Sciatic nerve (tissue), 2 donors: Measurements from ENCODE around the gene BEND2. TPM values are rescaled to one million over a fixed set of nuclear protein-coding genes. Genes with fewer than 3 reads are reported as not detected.

Experiments used
- ATAC-seq: fragments of 200-7000 bp; cut with Tn5 transposase; one replicate; pipeline ENCODE4 v1.9.1; 2020; ENCODE audit warnings: mild to moderate bottlenecking, moderate library complexity
- DNase-seq: peaks from one replicate; pipeline ENCODE4 v3.0.0-alpha.2; 2020; ENCODE audit warnings: low spot score
- intact Hi-C: fragments of 100-400 bp; cut with DNase I; formaldehyde crosslinking; loops from one replicate; pipeline ENCODE4 v1.14.2; 2022
- total RNA-seq: library from RNA; stranded (reverse); fragmentation: NEBNext Ultra II Directional; extraction: Animal tissue kit (Norgen Biotek cat#: 25700); gene quantifications from one replicate; pipeline ENCODE4 v1.2.1, GENCODE V29; 2021
- donor health status: DM: no; HTN: no; CAD: no.
- donor health status: DM: no; HTN: no; CAD: no.

BEND2 gene
- total RNA-seq, 1 donor from 2014 or later, result not detected

DNA sequence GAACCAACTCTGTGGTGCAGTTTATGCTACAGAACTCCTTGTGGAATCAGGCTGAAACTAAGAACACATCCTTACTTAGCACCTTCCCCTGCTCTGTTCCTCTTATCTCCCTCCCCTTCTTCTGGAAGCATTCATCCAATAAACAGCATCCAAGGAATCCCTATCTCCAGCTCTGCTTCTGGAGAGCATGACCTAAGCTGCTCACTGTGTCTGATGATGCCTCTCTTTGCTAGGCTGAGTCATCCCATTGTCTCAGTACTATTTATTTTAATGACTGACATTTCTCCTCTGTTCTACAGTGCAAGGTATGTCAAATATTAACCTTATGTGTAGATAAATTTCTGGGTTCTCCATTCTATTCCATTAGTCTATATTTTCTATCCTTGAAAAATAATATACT is 71.2 kb downstream of the BEND2 start:
- ATAC-seq (no peak), DNase-seq (no peak)
- intact Hi-C loops, result no loop called here

DNA sequence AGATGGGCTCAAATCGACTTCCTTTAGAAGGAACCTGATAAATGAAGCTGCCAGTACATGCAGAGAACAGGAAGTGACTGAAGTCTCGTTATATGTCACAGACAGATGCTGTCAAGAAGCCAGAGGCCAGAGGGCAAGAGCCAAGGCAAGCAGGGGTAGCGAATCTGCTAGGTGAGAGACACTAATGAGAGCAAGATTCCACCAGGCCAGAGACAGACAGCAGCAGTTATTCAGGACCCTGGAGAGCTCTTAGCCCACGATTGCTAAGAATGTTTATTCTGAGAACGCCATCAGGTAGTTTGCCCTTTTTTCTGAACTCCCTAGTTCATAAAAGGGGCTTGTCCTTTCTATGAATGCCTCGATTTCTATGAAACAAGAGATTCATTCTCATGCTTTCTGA is 73.7 kb downstream of the BEND2 start:
- intact Hi-C loops, result no loop called here
- ATAC-seq (no peak), DNase-seq (no peak)

DNA sequence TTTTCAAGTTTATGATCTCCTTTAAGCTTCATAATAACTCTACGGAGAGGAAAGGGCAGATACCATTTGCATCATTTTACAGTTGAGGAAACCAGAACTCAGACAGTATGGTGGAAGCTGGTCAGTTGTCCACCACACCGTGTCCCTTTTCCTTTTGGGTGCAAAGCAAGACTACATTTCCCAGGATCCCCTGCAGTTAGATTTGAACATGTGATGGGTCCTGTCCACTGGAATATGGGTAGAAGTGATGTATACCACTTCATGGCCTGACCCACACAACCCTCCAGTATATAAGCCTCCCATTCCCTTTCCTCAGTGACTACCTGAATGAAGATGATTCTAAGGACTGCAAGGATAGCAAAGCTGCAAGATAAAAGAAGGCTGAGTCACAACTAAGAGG is 74.7 kb downstream of the BEND2 start:
- ATAC-seq (no peak), DNase-seq (no peak)
- intact Hi-C loops, result no loop called here

DNA sequence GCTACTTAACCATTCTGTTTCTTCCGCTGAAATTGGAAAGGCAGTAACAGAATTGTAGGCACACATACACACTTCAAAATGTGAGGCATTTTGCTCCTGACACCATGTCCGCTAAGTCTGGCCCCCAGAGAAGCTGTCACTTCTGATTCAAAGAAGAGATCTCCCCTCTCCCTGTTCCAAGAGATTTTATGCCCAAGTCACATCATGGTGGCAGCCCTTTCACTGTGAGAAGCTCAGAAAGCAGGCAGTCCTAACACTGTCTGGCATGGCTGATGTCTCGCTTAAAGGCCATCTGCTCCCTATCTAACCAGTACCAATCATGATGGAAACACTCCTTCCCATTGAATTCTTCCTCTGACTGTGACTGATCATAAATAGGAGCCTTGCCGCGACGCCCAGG is 83.9 kb downstream of the BEND2 start:
- no peak for ATAC-seq
- no peak for DNase-seq
- intact Hi-C loops, result no loop called here

DNA sequence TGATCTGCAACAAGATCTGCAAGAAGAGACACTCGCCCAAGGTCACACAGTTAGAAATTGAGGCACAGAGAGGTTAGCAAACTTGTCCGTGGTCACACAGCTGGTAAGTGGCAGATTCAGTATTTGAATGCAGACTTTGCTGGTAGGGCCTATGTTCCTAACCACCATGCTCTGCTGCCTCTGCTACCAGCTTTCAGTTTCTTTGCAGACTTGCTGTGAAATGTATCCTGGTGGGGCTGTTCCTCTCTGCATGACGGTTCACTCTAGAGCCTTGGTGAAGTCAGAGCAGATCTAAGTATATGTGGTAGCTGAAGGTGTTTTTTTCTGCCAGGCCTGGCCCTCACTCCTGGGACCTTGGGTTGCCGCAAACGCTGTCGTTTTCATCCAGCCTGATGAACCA is 87.1 kb downstream of the BEND2 start:
- ATAC-seq (no peak), DNase-seq (no peak)
- intact Hi-C loops, result no loop called here

DNA sequence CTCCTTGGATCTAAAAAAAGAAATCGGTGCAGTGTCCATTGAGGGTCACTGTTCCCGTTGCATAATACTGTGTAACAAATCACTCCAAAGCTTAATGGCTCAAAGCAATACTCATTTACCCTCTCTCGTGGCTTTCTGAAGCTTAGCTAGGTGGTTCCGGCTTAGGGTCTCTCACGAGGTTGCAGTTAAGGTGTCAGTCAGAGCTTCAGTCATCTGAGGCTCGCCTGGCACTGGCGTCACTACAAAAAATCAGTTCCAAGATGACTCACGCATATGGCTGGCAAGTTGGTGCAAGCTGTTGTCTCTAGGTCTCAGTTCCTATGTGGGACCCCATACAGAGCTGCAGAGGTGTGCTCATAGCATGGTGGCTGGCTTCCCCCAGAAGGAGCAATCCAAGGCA is 91.0 kb downstream of the BEND2 start:
- no peak for ATAC-seq
- intact Hi-C loops, result no loop called here
- DNase-seq, result no peak

DNA sequence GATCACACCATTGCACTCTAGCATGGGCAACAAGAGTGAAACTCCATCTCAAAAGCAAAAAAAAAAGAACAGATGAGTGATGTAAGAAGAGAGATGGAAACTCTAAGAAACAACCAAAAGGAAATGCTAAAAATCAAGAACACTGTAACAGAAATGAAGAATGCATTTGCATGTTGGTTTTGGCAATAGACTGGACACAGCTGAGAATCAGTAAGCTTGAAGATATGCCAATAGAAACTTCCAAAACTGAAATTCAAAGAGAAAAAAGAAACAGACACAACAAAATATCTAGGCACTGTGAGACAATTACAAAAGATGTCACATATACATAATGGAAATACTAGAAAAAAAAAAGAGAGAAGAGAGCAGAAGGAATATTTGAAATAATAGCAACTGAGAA is 93.7 kb downstream of the BEND2 start:
- DNase-seq (no peak), ATAC-seq (no peak)
- intact Hi-C loops, result no loop called here

DNA sequence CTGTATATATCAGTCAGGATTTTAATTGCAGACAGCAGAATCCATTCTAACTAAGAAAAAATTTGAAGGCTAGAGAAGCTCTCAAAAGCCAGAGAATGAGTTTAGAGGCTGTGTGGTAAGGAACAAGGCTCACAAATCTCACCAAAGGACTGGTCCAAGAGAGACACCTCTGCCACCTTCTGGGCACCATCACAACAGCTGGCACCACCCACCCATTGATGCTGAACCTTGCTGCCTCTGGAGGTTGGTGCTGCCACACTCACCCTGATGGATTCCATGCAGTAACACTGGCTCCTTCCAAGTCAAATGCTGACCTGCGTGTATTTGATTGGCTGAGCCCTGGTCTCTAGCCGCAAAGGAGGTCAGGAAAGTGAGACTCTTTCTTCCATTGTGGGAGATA is 100.8 kb downstream of the BEND2 start:
- intact Hi-C loops, result no loop called here
- DNase-seq (no peak), ATAC-seq (no peak)

Other genes with a start within 250 kb of the BEND2 start
- gene SCML2, start 133.8 kb upstream of the BEND2 start, total RNA-seq, result 1.4 TPM
- 13.6 TPM for gene CDKL5, start 204.7 kb upstream of the BEND2 start, total RNA-seq